Activated T-helper 17 cell treated with anti-CD3 and anti-CD28 coated beads, Interleukin-2, amount 50 U/mL, for 72 hours (primary cell): ENCODE data around the gene TSEN15. TPM values are rescaled to one million over a fixed set of nuclear protein-coding genes. Genes with fewer than 3 reads are reported as not detected.

Experiments used
- total RNA-seq, 2 donors: library from RNA; stranded (reverse); gene quantifications; one replicate each; pipeline ENCODE4 v1.2.3, GENCODE V29; 2022

TSEN15 gene
- total RNA-seq, 2 donors from 2014 or later = 8.0 to 20.9 TPM

Other genes with a start within 250 kb of the TSEN15 start
- 1 to 10 TPM; 1.7 to 2.6 TPM for gene RGL1, start 246.6 kb upstream of the TSEN15 start, total RNA-seq
- 1 to 10 TPM in 1 of 2 donors, under 1 TPM in 1; 0.35 to 1.5 TPM for gene COLGALT2, start 14.0 kb upstream of the TSEN15 start, total RNA-seq